Activated CD4-positive, alpha-beta T cell treated with anti-CD3 and anti-CD28 coated beads for 4 hours (primary cell): ENCODE results near the gene PADI4.
"Not testable (repeated sequence)": the region's sequence is repeated elsewhere in the genome, so short reads cannot be mapped to it uniquely, and the experiment has no call there.

ENCODE experiments used
- DNase-seq, 2 donors: peaks; one replicate each; pipeline ENCODE4 v3.0.0-alpha.2; 2020

The PADI4 gene

DNA sequence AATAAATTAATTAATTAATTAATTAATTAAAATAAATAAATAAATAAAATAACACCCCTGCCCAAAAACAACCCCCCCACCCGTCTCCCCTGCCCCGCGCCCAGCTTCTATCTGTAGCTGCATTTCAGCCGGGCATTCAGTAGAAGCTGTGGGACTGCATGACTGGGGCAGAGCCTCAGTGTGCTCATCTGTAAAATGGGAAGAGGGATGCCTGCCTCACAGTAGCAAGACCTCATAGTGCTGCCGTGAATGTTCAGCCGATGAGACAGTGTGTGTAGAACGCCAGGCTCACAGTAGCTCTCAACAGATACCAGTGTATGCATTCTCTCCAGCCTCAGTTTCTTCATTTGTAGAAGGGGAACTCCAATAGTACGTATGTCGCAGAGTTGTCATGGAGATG is 8.7 kb downstream of the PADI4 start:
- no peak for DNase-seq

- no peak for DNase-seq
Measured at GRCh38 chr1:17318262-17318661, 10.3 kb downstream of the PADI4 start.

- DNase-seq: no peak
Measured at GRCh38 chr1:17319561-17320350, 11.8 kb downstream of the PADI4 start.

DNA sequence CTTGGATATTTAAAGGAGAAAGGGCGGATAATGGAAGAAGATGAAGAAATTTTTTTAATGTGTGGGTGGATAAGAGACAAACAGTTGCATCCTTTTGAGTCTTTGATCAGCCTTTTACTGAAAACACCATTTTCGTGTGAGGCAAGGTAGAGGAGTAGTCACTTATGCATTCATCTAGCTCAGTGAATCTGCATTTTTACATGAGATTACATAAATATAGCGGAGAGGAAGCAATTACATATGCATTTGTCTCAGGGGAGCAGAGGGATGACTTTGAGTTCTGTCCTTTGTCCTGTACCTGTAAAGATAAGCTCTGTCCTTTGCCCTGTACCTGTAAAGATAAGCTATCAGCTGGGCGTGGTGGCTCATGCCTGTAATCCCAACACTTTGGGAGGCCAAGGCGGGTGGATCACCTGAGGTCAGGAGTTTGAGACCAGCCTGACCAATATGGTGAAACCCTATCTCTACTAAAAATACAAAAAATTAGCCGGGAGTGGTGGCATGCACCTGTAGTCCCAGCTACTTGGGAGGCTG is 13.9 kb downstream of the PADI4 start:
- not testable (repeated sequence) for DNase-seq

- no peak for DNase-seq
Measured at GRCh38 chr1:17328855-17329254, 20.9 kb downstream of the PADI4 start.

DNA sequence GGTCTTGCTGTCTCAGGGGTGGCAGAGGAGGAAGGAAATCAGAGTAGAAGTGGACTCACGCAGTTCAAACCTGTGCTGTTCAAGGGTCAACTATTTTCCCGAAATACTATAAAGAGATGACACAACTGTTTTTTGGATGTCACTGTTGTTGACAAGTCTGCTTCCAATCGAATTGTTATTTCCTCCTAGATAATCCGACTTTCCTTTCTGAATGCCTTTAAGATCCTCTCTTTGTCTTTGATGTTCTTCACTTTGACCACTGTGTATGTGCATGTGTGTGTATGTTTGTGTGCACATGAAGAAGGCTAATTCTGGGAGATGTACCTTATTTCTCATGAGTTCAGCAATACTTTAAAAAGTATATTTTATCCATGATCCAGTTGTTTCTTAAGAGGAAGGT is 21.6 kb downstream of the PADI4 start:
- no peak for DNase-seq

GRCh38 chr1:17330856-17331255 is 22.9 kb downstream of the PADI4 start:
- no peak for DNase-seq

GRCh38 chr1:17333081-17333480 is 25.1 kb downstream of the PADI4 start:
- DNase-seq: no peak

- DNase-seq: peak; percentile 48 to 66
Measured at GRCh38 chr1:17335821-17336710, 28.1 kb downstream of the PADI4 start.

DNA sequence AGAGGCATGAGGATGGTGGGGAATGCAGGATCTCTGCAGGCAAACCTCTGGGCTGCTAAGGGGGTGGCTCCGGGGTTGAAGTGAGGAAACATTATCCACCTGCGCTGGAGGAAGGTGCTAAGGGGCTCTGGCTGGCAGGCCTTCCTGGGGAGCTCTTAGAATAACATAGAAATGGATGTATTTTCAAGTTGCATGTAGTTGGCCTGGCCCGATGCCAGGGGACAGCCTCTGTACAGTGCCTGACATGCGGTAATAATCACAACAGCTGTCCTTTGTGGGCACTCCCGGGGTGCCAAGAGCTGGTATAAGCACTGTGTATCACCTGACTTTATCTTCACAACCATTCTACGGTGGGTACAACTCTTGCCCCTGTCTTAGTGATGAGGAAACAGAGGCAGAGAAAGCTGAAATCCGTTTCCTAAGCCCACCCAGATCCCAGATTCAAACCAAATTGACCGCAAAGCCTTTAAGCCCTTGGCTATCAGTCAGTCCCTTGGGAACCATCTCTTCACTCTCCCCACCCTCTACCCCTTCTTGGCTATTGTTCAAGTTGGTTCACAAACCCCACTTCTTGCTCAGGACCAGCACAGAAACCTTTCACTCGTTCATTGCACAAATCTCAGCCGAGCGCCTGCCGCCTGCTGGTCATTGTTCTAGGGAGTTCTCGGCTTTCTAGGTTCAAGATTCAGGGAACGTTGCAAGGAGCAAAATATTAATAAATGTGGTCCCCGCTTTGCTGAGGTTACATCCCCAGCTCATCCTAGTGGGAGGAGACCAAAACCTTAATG is 30.9 kb downstream of the PADI4 start:
- DNase-seq: no peak

DNA sequence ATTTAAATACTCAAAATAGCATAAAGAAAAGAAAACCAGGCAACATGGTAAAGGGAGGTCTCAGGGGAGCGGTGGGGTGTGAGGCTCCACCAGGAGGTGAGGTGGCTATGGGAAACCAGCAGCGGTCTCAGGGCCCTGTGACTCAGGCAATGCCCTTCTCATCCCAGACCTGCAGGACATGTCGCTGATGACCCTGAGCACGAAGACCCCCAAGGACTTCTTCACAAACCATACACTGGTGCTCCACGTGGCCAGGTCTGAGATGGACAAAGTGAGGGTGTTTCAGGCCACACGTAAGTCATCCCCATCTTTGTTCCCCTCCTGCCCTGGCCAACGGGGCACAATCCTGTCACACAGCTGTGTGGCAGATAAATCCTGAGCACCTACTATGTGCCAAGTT is 31.5 kb downstream of the PADI4 start:
- DNase-seq: no peak

GRCh38 chr1:17340358-17340757 is 32.4 kb downstream of the PADI4 start:
- DNase-seq: no peak

GRCh38 chr1:17342014-17342441 is 34.0 kb downstream of the PADI4 start:
- DNase-seq: no peak

- not testable (repeated sequence) for DNase-seq
Measured at GRCh38 chr1:17345506-17345905, 37.5 kb downstream of the PADI4 start.

- DNase-seq: no peak
Measured at GRCh38 chr1:17346046-17346789, 38.2 kb downstream of the PADI4 start.

- no peak for DNase-seq
Measured at GRCh38 chr1:17347769-17348592, 40.0 kb downstream of the PADI4 start.

DNA sequence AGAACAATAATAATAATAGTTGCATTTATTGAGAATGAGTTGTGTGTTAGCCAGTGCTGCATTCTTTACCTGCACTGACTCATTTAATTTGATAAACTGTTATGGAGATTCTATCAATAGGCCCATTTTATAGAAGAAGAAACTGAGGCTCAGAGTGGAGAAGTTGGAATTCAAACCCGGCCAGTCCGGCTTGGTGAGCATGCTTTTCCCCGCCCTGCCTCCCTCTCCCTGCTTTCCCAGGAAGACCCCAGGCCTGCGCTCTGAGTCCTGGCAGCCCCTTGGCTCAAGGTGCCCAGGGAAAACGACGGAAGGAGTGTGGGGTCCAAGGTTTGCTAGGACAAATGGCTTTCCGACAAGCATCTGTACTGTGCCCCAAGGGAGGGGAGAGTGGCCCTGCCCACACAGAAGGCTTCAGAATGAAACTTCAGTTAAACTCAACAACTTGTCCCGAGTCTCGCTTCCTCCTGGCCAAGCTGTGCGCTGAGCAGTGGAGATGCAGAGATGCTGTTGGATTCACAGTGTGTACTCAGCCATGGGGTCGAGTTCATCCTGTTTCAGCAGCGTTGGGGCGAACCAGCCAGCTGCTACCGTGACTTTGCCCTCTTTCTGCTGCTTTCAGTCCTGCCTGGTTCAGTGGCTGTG is 40.7 kb downstream of the PADI4 start:
- DNase-seq: no peak

GRCh38 chr1:17350083-17350482 is 42.1 kb downstream of the PADI4 start:
- no peak for DNase-seq

- DNase-seq: no peak
Measured at GRCh38 chr1:17350928-17351446, 43.0 kb downstream of the PADI4 start.

- DNase-seq: no peak
Measured at GRCh38 chr1:17351598-17352324, 43.8 kb downstream of the PADI4 start.
